Measurements from ENCODE around the gene SRL.
"Not testable (repeated sequence)": the region's sequence is repeated elsewhere in the genome, so short reads cannot be mapped to it uniquely, and the experiment has no call there.

SRL gene

DNA sequence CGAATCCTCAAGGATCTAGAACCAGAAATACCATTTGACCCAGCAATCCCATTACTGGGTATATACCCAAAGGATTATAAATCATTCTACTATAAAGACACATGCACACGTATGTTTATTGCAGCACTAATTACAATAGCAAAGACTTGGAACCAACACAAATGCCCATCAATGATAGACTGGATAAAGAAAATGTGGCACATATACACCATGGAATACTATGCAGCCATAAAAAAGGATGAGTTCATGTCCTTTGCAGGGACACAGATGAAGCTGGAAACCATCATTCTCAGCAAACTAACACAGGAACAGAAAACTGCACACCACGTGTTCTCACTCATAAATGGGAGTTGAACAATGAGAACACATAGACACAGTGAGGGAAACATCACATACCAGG, 85.4 kb downstream of the SRL start:
- FAIRE-seq = not testable (repeated sequence)

DNA sequence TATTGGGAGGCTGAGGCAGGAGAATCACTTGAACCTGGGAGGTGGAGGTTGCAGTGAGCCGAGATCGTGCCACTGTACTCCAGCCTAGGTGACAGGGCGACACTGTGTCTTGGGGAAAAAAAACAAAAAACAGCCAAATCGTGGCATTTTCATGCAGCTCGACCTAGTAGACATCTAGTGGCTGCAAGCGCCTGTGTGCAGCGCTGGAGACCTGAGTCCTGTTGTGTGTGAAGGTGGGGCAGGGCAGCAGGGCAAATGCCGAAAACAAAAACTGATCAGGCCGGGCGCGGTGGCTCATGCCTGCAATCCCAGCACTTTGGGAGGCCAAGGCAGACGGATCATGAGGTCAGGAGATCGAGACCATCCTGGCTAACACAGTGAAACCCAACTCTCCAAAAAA, 88.5 kb downstream of the SRL start:
- FAIRE-seq = not testable (repeated sequence)

DNA sequence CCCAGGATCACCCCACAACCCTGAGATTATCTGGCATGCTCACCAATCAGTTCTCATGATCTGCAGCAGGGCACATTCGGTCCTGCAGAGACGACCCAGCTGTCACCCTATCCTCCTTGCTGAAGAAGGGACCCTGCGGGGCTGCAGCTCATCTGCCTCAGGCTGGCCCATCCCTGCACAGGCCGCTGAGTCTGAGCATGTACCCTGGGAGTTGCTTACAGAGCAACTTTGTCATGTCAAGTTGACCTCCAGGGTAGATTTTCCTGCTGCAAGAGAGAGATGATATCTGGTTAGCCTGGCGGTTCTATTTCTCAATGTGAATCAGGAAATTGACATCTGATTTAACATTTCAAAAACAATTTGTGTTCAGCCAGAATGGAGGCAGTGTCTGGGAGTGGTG, 89.6 kb downstream of the SRL start:
- no peak for FAIRE-seq

DNA sequence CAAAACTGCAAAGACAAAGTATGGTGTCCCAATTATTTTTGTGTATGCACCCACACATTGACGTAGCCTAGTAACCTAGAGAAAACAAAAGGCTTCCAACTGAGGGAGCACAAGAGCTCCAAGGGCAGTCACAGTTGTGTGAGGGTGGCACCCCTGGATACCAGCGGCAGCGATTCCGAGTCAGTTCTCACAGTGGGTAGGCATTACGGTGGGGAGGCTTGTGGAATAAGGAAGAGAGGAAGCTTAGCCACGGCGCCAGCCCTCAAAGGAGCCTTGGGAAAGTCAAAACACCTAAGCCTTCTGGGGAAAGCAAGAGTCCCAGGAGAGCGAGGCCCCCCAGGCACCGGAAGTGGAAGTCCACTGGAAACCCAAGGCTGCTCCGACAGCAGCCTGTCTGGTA, 94.6 kb downstream of the SRL start:
- FAIRE-seq = no peak

DNA sequence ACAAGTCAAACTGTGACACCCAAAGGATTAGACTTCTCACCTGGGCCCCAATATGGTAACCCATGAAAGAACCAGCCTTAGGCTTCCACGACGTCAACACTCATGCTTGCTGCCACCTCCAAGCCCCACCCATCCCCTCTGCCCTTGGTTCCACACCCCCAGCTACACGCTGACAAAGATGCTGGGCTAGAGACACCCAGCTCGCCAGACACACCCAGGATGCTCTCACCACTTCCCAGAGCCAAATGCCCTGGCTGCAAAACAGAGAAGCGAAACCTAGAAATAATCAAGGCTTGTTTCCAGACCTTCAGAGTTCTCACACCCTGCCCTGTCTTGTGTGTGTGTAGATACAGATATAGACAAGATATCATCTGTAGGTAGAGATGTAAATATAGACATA, 99.6 kb downstream of the SRL start:
- no peak for FAIRE-seq

DNA sequence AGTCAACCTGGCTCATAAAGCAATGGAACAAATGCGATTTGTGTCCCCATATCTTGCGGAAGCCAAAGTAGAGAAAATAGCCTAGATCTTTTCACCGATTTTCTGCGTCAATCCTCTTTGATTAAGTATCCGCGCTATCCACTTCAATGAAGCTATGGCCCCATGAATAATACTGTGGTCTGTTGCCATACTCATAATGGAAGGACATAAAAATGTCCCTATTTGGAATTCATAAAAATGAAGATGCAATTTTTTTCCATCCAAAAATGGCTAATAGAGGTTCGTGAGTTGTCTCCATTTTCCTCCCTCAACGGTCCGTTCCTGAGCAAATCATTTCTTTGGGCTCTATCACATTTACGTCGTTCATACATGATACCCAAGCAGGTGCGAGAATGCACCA, 100.3 kb downstream of the SRL start:
- FAIRE-seq = no peak

DNA sequence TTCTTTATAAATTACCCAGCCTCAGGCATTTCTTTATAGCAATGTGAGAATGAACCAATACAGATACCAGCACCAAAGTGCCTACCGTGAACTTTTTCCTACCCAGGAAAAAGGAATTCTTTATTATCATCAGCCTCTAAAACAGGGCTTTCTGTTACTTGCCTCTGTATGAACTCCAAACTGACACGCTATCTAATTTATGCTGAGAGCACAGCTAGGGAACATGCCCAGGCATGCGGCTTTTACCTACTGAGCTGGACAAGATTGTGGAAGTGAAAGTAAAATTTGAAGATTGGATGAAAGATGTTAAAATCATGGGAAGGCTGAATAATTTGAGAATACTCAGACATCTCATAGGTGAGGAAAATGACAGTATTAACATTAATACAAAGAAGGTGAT, 101.2 kb downstream of the SRL start:
- no peak for FAIRE-seq

DNA sequence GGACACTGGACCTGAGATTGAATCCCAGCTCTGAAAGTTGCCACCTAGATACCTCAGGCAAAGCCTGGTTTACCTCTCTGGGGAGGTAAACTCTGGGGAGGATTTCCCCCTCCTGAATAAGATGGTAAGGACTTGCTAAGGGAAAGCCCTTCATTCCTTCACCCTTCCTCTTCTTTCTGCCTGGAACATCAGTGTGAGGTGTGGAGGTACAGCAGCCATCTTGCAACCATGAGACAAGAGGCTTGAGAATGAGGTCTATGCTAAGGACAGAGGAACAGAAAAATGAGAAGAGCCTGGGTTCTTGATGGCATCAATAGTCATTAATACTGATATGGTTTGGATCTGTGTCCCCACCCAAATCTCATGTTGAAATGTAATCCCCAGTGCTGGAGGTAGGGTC, 101.9 kb downstream of the SRL start:
- no peak for FAIRE-seq
